ENCODE measurements around the gene CHCHD3. TPM values are rescaled to one million over a fixed set of nuclear protein-coding genes. Genes with fewer than 3 reads are reported as not detected.

The CHCHD3 gene
- total and polyA plus RNA-seq, 9 of the 15 experiments (the other 6 are each of a cell fraction or from before 2014, with no cell fraction given): 66.2 to 279 (median 204) TPM

DNA sequence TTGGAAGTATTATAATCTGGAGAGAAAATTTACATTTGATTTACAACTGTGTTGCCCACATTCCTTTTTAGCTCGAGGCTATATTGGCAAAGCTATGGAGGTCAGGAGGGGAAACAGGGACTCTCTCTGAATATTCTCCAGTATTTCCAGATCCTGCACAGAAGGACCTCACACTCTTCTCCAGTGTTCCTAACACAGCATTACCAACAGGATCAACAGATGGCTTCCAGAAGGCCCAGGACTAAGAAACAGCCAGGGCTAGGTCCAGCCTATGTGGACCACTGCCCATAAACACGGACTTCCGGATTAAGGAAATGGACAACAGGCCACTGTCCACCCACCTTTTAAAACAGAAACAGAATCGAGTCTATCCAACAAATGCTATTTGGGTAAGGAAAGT lies 65.3 kb downstream of the CHCHD3 start:
- Histone ChIP-seq H3K9me3 (replicated peaks; ENCODE audit: control insufficient read depth, insufficient read depth, low read depth, low read length) (no peaks in the 10 kb centered on the region), H3K9ac (ENCODE audit: insufficient read depth in 1 of 2, low read depth in 2 of 2, low read length in 2 of 2) (peak overlapping the region in 1 of 2 experiments; percentile 13; a peak in 1 of 4 replicates), H3K4me3 (no peak overlapping the region), H4K20me1 (replicated peaks; ENCODE audit: control insufficient read depth, insufficient read depth, low read length) (no peaks in the 10 kb centered on the region), H3K4me1 (replicated peaks in 1 of 2; ENCODE audit: control insufficient read depth in 2 of 2, insufficient read depth in 2 of 2, low read length in 2 of 2) (peaks cover 0 to 10% of the 10 kb centered on the region in 2 experiments; a peak in 3 of 5 replicates), H3K9me1 (ENCODE audit: control insufficient read depth, insufficient read depth, low read length) (no peaks in the 10 kb centered on the region), H3K79me2 (ENCODE audit: control insufficient read depth, insufficient read depth, low read length) (peaks cover 64% of the 10 kb centered on the region), H3K36me3 (ENCODE audit: control insufficient read depth, insufficient read depth, low read length) (peaks cover 40% of the 10 kb centered on the region), H3K4me2 (ENCODE audit: insufficient read depth, low read length) (no peak overlapping the region), H3K27me3 (ENCODE audit: control insufficient read depth in 2 of 2, insufficient read depth in 2 of 2, low read length in 2 of 2) (no peaks in the 10 kb centered on the region), H2AFZ (ENCODE audit: low read depth, low read length) (no peak overlapping the region), H3K27ac (ENCODE audit: extremely low read depth, low read depth, low read length) (peak overlapping the region; percentile 21; the same call in 2 of the 3 replicates)
- peak; percentile 47 for ATAC-seq
- intact Hi-C loops (cut with micrococcal nuclease) (no loop called here), in situ Hi-C loops (cut with MboI) (no loop called here)
- CTCF ChIA-PET (ENCODE audit: low intra/inter-chr PET ratio): no interaction called here
- no TSS peak for BruUV-seq (replicated peaks)
- no peak for FAIRE-seq
- 70% methylated on average over 4 of the region's 4 CpGs for WGBS (ENCODE audit: insufficient coverage, low coverage, missing lambda C conversion rate)
- no peak for DNase-seq (ENCODE audit: extremely low read depth in 1 of 4, low spot score in 3 of 4)
- POLR2A ChIA-PET: interaction anchor here (1.9 kb wide), 1 partner anchor 11 kb away, joined by 6 read pairs; no protein-coding TSS in a partner anchor
- TF ChIP-seq, protein P1, sequence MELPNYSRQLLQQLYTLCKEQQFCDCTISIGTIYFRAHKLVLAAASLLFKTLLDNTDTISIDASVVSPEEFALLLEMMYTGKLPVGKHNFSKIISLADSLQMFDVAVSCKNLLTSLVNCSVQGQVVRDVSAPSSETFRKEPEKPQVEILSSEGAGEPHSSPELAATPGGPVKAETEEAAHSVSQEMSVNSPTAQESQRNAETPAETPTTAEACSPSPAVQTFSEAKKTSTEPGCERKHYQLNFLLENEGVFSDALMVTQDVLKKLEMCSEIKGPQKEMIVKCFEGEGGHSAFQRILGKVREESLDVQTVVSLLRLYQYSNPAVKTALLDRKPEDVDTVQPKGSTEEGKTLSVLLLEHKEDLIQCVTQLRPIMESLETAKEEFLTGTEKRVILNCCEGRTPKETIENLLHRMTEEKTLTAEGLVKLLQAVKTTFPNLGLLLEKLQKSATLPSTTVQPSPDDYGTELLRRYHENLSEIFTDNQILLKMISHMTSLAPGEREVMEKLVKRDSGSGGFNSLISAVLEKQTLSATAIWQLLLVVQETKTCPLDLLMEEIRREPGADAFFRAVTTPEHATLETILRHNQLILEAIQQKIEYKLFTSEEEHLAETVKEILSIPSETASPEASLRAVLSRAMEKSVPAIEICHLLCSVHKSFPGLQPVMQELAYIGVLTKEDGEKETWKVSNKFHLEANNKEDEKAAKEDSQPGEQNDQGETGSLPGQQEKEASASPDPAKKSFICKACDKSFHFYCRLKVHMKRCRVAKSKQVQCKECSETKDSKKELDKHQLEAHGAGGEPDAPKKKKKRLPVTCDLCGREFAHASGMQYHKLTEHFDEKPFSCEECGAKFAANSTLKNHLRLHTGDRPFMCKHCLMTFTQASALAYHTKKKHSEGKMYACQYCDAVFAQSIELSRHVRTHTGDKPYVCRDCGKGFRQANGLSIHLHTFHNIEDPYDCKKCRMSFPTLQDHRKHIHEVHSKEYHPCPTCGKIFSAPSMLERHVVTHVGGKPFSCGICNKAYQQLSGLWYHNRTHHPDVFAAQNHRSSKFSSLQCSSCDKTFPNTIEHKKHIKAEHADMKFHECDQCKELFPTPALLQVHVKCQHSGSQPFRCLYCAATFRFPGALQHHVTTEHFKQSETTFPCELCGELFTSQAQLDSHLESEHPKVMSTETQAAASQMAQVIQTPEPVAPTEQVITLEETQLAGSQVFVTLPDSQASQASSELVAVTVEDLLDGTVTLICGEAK (IDR thresholded peaks at IDR 0.05): no peak
- TF ChIP-seq, protein P1 (CRISPR knock-in tag; IDR thresholded peaks at IDR 0.05): no peak
- no peak for TF ChIP-seq CREB1 (IDR thresholded peaks at IDR 0.05)
- no peak for TF ChIP-seq CREB1 (CRISPR knock-in tag; IDR thresholded peaks at IDR 0.05)
- TF ChIP-seq, protein P2, sequence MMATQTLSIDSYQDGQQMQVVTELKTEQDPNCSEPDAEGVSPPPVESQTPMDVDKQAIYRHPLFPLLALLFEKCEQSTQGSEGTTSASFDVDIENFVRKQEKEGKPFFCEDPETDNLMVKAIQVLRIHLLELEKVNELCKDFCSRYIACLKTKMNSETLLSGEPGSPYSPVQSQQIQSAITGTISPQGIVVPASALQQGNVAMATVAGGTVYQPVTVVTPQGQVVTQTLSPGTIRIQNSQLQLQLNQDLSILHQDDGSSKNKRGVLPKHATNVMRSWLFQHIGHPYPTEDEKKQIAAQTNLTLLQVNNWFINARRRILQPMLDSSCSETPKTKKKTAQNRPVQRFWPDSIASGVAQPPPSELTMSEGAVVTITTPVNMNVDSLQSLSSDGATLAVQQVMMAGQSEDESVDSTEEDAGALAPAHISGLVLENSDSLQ (IDR thresholded peaks at IDR 0.05): no peak
- TF ChIP-seq DACH1 (IDR thresholded peaks at IDR 0.05; ENCODE audit: partially characterized antibody): no peak
- TF ChIP-seq, protein P3, sequence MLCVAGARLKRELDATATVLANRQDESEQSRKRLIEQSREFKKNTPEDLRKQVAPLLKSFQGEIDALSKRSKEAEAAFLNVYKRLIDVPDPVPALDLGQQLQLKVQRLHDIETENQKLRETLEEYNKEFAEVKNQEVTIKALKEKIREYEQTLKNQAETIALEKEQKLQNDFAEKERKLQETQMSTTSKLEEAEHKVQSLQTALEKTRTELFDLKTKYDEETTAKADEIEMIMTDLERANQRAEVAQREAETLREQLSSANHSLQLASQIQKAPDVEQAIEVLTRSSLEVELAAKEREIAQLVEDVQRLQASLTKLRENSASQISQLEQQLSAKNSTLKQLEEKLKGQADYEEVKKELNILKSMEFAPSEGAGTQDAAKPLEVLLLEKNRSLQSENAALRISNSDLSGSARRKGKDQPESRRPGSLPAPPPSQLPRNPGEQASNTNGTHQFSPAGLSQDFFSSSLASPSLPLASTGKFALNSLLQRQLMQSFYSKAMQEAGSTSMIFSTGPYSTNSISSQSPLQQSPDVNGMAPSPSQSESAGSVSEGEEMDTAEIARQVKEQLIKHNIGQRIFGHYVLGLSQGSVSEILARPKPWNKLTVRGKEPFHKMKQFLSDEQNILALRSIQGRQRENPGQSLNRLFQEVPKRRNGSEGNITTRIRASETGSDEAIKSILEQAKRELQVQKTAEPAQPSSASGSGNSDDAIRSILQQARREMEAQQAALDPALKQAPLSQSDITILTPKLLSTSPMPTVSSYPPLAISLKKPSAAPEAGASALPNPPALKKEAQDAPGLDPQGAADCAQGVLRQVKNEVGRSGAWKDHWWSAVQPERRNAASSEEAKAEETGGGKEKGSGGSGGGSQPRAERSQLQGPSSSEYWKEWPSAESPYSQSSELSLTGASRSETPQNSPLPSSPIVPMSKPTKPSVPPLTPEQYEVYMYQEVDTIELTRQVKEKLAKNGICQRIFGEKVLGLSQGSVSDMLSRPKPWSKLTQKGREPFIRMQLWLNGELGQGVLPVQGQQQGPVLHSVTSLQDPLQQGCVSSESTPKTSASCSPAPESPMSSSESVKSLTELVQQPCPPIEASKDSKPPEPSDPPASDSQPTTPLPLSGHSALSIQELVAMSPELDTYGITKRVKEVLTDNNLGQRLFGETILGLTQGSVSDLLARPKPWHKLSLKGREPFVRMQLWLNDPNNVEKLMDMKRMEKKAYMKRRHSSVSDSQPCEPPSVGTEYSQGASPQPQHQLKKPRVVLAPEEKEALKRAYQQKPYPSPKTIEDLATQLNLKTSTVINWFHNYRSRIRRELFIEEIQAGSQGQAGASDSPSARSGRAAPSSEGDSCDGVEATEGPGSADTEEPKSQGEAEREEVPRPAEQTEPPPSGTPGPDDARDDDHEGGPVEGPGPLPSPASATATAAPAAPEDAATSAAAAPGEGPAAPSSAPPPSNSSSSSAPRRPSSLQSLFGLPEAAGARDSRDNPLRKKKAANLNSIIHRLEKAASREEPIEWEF (CRISPR knock-in tag; IDR thresholded peaks at IDR 0.05): no peak

Data from K562 (cell line).